Measurements from ENCODE around the gene CFAP20DC. TPM values are rescaled to one million over a fixed set of nuclear protein-coding genes. Genes with fewer than 3 reads are reported as not detected.

Gene CFAP20DC
- total RNA-seq, 2 donors from 2014 or later, result 0.33 to 1.0 TPM

DNA sequence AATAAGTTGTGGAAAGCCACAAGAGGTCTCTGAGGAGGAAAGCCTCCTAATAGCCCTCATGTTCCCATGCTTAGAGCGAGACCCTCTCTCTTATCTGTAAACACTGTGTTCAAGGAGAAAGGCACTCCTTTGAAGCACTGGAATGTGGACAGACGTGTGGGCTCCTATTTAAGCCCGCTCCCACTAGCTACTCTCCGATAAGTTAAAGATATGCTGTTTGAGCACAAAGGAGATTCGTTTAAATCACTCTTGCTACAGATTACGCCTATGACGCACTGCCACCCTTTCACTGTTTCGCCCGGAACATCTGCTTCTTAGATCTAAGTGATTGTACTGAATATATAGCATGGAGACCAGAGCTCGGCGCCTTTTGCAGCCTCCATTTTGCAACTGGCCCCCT, 325.5 kb downstream of the CFAP20DC start:
- WGBS, 2 donors, result 49 to 61% methylated on average over 11 of the region's 11 CpGs
- DNase-seq (no peak), ATAC-seq (no peak)
- intact Hi-C loops (cut with DNase I), result no loop called here
- H3K4me1 ChIP-seq, result no peaks in the 10 kb centered on the region
- H3K4me3 ChIP-seq, result no peak overlapping the region
- no peak overlapping the region for H3K27ac ChIP-seq
- H3K27me3 ChIP-seq, result no peaks in the 10 kb centered on the region
- no peaks in the 10 kb centered on the region for H3K36me3 ChIP-seq (replicated peaks in 1 of 2; ENCODE audit: insufficient read depth in 1 of 2, low read depth in 2 of 2)
- H3K9me3 ChIP-seq, result no peaks in the 10 kb centered on the region
- no peak for TF ChIP-seq CTCF (IDR thresholded peaks at IDR 0.05)
- no peak for TF ChIP-seq POLR2A (IDR thresholded peaks at IDR 0.05)

GRCh38 chr3:58723173-58723572, 326.7 kb downstream of the CFAP20DC start:
- ATAC-seq (no peak), DNase-seq (no peak)
- H3K27ac ChIP-seq, result no peak overlapping the region
- no peaks in the 10 kb centered on the region for H3K9me3 ChIP-seq
- no peak overlapping the region for H3K4me3 ChIP-seq
- WGBS, 2 donors, result 48 to 67% methylated on average over 3 of the region's 3 CpGs
- no peaks in the 10 kb centered on the region for H3K36me3 ChIP-seq (replicated peaks in 1 of 2; ENCODE audit: insufficient read depth in 1 of 2, low read depth in 2 of 2)
- H3K27me3 ChIP-seq, result no peaks in the 10 kb centered on the region
- H3K4me1 ChIP-seq, result no peaks in the 10 kb centered on the region
- intact Hi-C loops (cut with DNase I), result no loop called here
- TF ChIP-seq CTCF (IDR thresholded peaks at IDR 0.05), result no peak
- no peak for TF ChIP-seq POLR2A (IDR thresholded peaks at IDR 0.05)

- DNase-seq (no peak), ATAC-seq (no peak)
- Histone ChIP-seq H3K4me3 (no peak overlapping the region), H3K27me3 (no peaks in the 10 kb centered on the region), H3K36me3 (replicated peaks in 1 of 2; ENCODE audit: insufficient read depth in 1 of 2, low read depth in 2 of 2) (no peaks in the 10 kb centered on the region), H3K27ac (no peak overlapping the region), H3K4me1 (no peaks in the 10 kb centered on the region), H3K9me3 (no peaks in the 10 kb centered on the region)
- intact Hi-C loops (cut with DNase I), result no loop called here
- WGBS, 2 donors, result 42 to 56% methylated on average over 4 of the region's 4 CpGs
- TF ChIP-seq POLR2A (IDR thresholded peaks at IDR 0.05), result no peak
- no peak for TF ChIP-seq CTCF (IDR thresholded peaks at IDR 0.05)
These were observed 327.3 kb downstream of the CFAP20DC start for GRCh38 chr3:58722561-58722960.

- no peak for TF ChIP-seq POLR2A (IDR thresholded peaks at IDR 0.05)
- TF ChIP-seq CTCF (IDR thresholded peaks at IDR 0.05), result no peak
- no peak for ATAC-seq
- Histone ChIP-seq H3K4me1 (no peaks in the 10 kb centered on the region), H3K27ac (no peak overlapping the region), H3K27me3 (no peaks in the 10 kb centered on the region), H3K36me3 (replicated peaks in 1 of 2; ENCODE audit: insufficient read depth in 1 of 2, low read depth in 2 of 2) (no peaks in the 10 kb centered on the region), H3K4me3 (no peak overlapping the region), H3K9me3 (no peaks in the 10 kb centered on the region)
- no peak for DNase-seq
- intact Hi-C loops (cut with DNase I), result no loop called here
- WGBS, 2 donors, result 78 to 80% methylated on average over 3 of the region's 3 CpGs
These were observed 329.3 kb downstream of the CFAP20DC start for GRCh38 chr3:58720526-58720925.

- no peak for ATAC-seq
- peak in 1 of 4 donors; percentile 6 for DNase-seq
- Histone ChIP-seq H3K4me1 (no peaks in the 10 kb centered on the region), H3K36me3 (replicated peaks in 1 of 2; ENCODE audit: insufficient read depth in 1 of 2, low read depth in 2 of 2) (no peaks in the 10 kb centered on the region), H3K9me3 (no peaks in the 10 kb centered on the region), H3K27ac (no peak overlapping the region), H3K4me3 (no peak overlapping the region), H3K27me3 (no peaks in the 10 kb centered on the region)
- intact Hi-C loops (cut with DNase I), result no loop called here
- TF ChIP-seq POLR2A (IDR thresholded peaks at IDR 0.05) (no peak), CTCF (IDR thresholded peaks at IDR 0.05) (no peak)
- 64 to 78% methylated on average over 2 of the region's 2 CpGs for WGBS, 2 donors
These were observed 330.1 kb downstream of the CFAP20DC start for GRCh38 chr3:58719684-58720083.
